GM04504 (cell line): Measurements from ENCODE around the gene ZNF679.
"Not testable (repeated sequence)": the region's sequence is repeated elsewhere in the genome, so short reads cannot be mapped to it uniquely, and the experiment has no call there.

Experiments
- DNase-seq: peaks from one replicate; pipeline ENCODE4 v3.0.0-alpha.2; 2012; ENCODE audit warnings: low read depth

Gene ZNF679

GRCh38 chr7:64310426-64310825 is 82.2 kb downstream of the ZNF679 start:
- DNase-seq, result no peak

- DNase-seq, result no peak
Measured at GRCh38 chr7:64312826-64313225, 84.6 kb downstream of the ZNF679 start.

- peak; percentile 91 for DNase-seq
Measured at GRCh38 chr7:64313740-64314491, 85.6 kb downstream of the ZNF679 start, which contains the start of gene ZNF736. ZNF736 (plus strand) TSS chr7:64313961; CDS start chr7:64314151, 190 bp downstream.

- DNase-seq, result no peak
Measured at GRCh38 chr7:64314566-64314965, 86.3 kb downstream of the ZNF679 start.

- not testable (repeated sequence) for DNase-seq
Measured at GRCh38 chr7:64316031-64316742, 87.9 kb downstream of the ZNF679 start.
